Inflammatory macrophage treated with lipopolysaccharide for 1 hour (primary cell): ENCODE data around the gene PBX3.

Source experiments
- DNase-seq, 2 donors: peaks; one replicate each; pipeline ENCODE4 v3.0.0-alpha.2; 2020 to 2022

The PBX3 gene

GRCh38 chr9:125826850-125827249 is 79.7 kb downstream of the PBX3 start:
- DNase-seq = no peak

GRCh38 chr9:125829743-125830142 is 82.6 kb downstream of the PBX3 start:
- peak; percentile 53 to 67 for DNase-seq

DNA sequence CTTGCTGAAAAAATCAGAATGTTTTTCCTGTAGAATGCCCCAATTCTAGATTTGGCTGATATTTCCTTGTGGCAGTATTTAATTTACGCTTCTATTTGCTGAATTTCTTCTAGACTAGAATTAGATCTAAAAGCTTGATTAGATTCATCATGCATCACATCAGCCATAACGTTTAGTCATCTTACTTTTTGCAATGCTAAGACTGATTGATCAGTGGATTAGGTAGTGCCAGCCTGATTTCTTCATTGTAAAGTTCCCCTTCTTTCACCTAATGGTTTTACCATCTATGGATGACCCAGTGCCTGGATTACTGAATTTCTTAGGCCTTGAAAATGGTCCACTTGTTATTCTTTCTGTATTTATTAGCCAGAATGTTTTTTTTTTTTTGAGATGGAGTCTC is 83.9 kb downstream of the PBX3 start:
- DNase-seq = no peak

- DNase-seq = no peak
Observed at GRCh38 chr9:125831616-125832015, 84.4 kb downstream of the PBX3 start.

DNA sequence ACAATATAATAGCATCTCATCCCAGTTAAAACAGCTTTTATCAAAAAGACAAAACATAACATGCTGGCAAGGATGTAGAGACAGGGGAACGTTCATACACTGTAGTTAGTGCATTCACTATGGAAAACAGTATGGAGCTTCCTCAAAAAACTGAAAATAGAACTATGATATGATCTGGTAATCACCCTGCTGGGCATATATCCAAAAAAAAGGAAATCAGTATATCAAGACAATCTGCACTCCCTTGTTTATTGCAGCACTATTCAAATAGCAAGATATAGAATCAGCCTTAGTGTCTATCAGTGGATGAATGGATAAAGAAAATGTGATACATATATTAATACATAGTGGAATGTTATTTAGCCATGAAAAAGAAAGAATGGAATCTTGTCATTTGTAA is 88.5 kb downstream of the PBX3 start:
- DNase-seq = peak in 1 of 2 donors; percentile 30

GRCh38 chr9:125839317-125839716 is 92.1 kb downstream of the PBX3 start:
- DNase-seq = peak; percentile 63 to 70

DNA sequence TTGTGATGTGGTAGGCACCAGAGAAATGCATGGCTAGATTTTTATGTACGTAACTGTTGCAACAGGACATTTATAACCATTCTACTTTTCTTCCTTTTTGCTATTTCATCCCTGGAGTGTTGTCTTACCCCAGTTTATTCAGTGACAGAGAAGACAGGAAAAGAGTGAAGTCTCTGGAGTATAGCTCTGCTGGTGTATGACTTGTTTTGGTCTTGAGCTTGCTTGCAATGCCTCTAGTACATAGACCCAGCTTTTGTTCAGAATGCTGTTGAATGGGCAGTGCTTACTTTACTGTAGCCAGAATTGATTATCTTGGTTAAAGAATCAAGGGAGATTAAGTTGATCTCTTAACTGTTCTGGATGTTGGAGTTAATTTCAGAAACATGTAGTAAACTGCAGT is 94.3 kb downstream of the PBX3 start:
- no peak for DNase-seq

DNA sequence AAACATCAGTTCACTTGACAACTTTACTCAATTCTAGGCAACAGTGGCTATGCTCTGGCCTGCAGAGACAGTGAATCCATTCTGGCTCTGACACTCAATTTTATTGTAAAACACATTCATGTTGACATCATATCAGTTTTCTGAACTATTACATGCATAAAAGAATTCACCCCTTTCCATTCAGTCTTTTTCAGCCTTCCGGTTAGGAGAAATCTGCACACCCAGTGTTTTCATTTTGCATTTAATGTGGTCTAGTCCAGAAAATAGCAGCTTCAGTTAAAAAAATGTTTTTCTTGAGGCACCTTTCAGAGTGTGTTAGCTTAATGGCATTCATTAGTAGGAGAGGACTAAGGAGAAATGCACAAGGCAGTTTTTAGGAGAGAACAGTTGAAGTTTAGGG is 95.1 kb downstream of the PBX3 start:
- DNase-seq = no peak

DNA sequence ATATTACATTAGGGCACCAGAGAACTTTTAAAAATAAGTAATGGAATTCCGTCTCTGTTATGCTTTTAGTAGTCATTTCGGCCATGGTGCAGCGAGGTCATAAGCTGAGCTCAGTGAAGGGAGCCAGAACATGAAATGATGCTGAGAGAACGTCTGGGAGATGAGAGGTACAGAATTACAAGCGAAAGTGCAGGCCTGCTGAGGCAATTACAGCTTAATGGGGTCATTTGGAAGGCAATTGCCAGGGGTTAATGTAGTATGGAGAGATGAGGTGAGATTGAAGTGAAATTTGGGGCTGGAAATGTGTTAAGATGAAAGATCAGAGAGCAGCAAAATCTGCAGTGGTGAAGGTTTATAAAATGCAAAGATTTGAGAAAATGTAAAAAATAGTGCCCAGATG is 96.5 kb downstream of the PBX3 start:
- DNase-seq = no peak

- DNase-seq = no peak
Observed at GRCh38 chr9:125844611-125845010, 97.4 kb downstream of the PBX3 start.

GRCh38 chr9:125845271-125845808 is 98.2 kb downstream of the PBX3 start:
- no peak for DNase-seq

GRCh38 chr9:125847735-125848134 is 100.6 kb downstream of the PBX3 start:
- DNase-seq = no peak

DNA sequence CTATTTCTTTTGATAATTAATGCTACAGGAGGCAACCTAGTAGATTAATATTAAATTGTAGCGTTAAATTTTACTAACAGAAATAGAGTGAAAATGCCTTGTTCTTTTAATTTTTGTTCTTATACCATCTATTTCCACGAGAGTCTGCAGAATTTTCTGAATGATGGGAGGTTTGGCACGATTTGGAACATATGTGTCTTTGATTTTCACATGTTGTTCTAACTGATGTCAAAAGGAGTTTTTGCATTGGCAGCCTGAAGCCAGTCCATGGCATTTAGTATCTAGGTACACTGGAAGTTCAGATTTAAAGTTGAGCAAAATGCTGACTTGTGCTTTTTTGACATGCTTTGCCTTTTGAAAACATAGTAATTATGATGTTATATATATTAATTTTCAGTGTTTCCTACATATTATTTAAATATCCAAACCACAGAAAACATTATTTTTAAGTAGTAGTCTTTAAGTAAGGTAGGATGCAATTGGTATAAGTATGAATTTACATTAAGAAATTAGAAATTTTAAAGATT is 103.0 kb downstream of the PBX3 start:
- no peak for DNase-seq

DNA sequence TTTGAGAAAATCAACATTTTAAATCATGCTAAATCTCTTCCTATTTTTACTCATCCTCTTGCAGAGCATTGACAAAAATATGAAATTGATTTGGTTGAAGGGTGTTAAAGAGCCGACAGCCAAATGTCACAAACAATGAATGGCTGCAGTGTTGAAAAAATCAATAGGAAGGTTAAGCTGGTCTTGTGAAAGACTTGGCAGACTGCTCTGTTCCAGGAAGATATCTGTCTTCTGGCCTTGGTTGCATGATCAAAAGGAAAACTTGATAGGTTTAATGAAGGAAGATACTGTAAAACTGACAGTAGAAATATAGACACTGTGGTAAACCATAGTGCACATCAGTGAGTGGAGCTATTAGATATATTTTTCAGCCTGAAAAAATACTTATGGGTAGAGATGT is 103.6 kb downstream of the PBX3 start:
- DNase-seq = no peak

GRCh38 chr9:125851979-125852378 is 104.8 kb downstream of the PBX3 start:
- no peak for DNase-seq

DNA sequence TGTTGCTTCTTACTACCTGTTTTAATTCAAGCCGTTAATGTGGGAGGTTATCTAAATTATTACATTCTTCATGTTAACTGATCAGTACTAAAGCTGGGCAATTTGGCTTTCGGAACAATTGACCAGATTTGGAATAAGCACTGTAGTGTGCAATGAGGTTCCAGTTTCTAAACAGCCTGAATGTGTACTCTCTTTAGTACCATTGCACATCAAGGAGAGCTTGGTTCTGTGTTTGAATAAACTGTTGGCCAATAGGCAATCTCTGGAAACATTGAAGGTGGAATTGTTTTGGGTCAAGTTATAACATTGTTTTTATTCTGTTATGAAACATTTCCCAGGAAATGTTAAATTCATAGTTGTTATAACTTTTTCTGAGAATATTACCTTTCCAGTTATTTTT is 105.2 kb downstream of the PBX3 start:
- DNase-seq = no peak

- DNase-seq = no peak
Observed at GRCh38 chr9:125854553-125855275, 107.5 kb downstream of the PBX3 start.

GRCh38 chr9:125856331-125856730 is 109.2 kb downstream of the PBX3 start:
- no peak for DNase-seq

DNA sequence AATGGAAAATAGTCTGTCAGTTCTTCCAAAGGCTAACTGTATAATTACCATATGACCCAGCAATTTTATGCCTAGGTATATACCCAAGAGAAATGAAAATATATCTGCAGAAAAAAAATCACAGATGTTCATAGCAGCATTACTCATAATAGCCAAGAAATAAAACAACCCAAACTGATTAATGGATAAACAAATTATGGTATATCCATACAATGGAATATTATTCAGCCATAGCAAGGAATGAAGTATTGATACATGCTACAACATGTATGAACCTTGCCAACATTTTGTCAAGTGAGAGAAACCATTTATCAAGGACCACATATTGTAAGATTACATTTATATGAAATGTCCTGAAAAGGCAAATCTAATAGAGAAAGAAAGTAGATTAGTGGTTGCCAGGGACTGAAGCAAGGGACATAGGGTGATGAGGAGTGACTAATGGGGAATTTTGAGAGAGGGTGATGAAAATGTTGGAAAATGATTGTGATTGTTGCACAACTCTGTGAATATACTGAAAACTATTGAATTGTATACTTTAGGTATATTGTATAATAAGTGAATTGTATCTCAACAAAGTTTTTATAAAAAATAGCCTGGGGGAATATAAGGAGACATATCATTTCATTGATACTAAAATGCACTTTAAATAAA is 114.4 kb downstream of the PBX3 start:
- peak; percentile 68 to 76 for DNase-seq

DNA sequence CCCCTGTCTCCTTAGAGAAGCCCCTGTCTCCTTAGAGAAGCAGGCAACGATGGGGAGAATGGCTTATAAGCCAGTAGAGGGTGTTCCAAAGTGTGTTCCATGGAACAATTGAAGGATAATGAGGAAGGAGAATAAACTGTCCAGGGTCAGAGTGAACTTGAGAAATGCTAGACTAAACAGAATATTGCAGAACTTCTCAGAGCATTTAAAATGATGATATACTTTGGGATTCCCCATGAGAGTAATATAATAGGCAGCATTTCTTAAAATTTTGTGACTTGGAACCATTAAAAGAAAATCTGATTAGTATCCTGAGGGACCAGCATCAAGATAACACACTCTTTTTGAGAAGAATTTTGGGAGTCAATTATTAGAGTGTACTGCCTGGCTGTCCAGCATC is 116.8 kb downstream of the PBX3 start:
- peak; percentile 34 to 59 for DNase-seq

- DNase-seq = no peak
Observed at GRCh38 chr9:125867751-125868415, 120.7 kb downstream of the PBX3 start.

DNA sequence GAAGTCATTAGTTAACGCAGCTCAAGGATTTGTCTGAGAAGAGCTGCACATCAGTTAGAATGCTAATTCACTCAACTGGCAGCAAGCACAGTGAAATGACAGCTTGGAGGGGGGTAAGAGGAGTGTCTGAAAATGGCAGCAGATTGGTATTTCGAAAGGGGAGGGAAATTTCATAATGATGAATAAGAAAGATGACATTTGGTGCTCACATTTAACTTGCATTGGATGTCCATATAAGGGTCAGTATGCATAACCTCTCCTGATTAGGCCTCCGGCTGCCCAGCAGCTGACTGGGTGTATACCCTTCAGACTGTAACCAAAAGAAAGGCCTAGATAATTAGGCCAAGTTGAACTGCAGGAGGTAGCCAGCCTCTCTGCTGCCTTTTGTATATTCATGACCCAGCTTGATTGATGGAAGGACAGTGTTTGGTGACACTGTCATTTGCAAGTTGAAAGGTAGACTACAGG is 131.0 kb downstream of the PBX3 start:
- DNase-seq = peak; percentile 7 to 17

DNA sequence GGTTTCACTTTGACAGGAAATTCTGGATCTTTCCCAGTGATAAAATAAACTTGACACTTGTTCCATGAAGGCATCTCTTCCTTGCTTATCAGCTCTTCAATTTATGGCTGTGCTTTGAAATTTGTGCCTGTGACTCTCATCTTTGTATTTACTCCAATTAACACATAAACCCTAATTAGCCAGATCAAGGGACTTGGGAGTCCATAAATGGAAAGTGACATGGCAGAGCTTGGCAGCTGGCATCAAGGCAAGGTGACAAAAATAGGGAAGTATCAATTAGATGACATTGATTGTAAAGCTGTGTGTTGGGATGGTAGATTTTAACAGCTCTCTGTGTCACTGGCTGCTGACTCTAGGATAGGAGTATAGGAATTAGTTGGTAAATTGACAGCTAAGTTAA is 133.9 kb downstream of the PBX3 start:
- DNase-seq = no peak
